Measurements from ENCODE around the gene SNX13. TPM values are rescaled to one million over a fixed set of nuclear protein-coding genes. Genes with fewer than 3 reads are reported as not detected.

Gene SNX13
- polyA plus RNA-seq, 1 of the 3 experiments (the other 2 are of a cell fraction) = 13.0 TPM

- ChIA-PET CTCF (no interaction called here), POLR2A (no interaction called here)
- peaks cover 61 to 72% of the 10 kb centered on the region in 2 experiments for H3K36me3 ChIP-seq (replicated peaks in 1 of 2; ENCODE audit: control insufficient read depth in 1 of 2, insufficient read depth in 2 of 2, low read length in 1 of 2)
- no peaks in the 10 kb centered on the region for H3K4me1 ChIP-seq (ENCODE audit: control insufficient read depth in 1 of 2, insufficient read depth in 2 of 2, low read depth in 1 of 2, low read length in 1 of 2)
- 89% methylated on average over 8 of the region's 8 CpGs for WGBS (ENCODE audit: low lambda C conversion rate)
- no peak overlapping the region for H2AFZ ChIP-seq (ENCODE audit: low read depth)
- H3K9ac ChIP-seq = no peak overlapping the region
- no peaks in the 10 kb centered on the region for H3K9me3 ChIP-seq
- DNase-seq = no peak
- no peaks in the 10 kb centered on the region for H4K20me1 ChIP-seq (ENCODE audit: insufficient read depth)
- H3K9me2 ChIP-seq = no peaks in the 10 kb centered on the region
- H3F3A ChIP-seq (replicated peaks; ENCODE audit: insufficient read depth) = no peaks in the 10 kb centered on the region
- no peak overlapping the region for H3K4me3 ChIP-seq (ENCODE audit: low read depth in 2 of 2, low read length in 1 of 2)
- TF ChIP-seq MEF2A (IDR thresholded peaks at IDR 0.05; ENCODE audit: borderline replicate concordance, low read depth) (no peak), RFX5 (IDR thresholded peaks at IDR 0.05; ENCODE audit: low read length) (no peak), ZBTB33 (IDR thresholded peaks at IDR 0.05; ENCODE audit: borderline replicate concordance, low read depth) (no peak), EZH2phosphoT487 (IDR thresholded peaks at IDR 0.05; ENCODE audit: borderline replicate concordance, low read depth) (no peak), USF1 (IDR thresholded peaks at IDR 0.05; ENCODE audit: borderline replicate concordance, low read depth) (no peak), EP300 (IDR thresholded peaks at IDR 0.05; ENCODE audit: borderline replicate concordance in 1 of 2, low read depth in 1 of 2, low read length in 1 of 2) (no peak)
- H3K27me3 ChIP-seq (ENCODE audit: insufficient read depth) = no peaks in the 10 kb centered on the region
- no peaks in the 10 kb centered on the region for H3K79me2 ChIP-seq (ENCODE audit: insufficient read depth)
- H3K4me2 ChIP-seq = no peak overlapping the region
- no peak overlapping the region for H3K27ac ChIP-seq (ENCODE audit: low read depth in 2 of 2, low read length in 1 of 2)
These were observed 68.3 kb downstream of the SNX13 start for GRCh38 chr7:17871815-17872533.

- Histone ChIP-seq H3K4me2 (no peak overlapping the region), H2AFZ (ENCODE audit: low read depth) (no peak overlapping the region), H4K20me1 (ENCODE audit: insufficient read depth) (no peaks in the 10 kb centered on the region), H3K27me3 (ENCODE audit: insufficient read depth) (no peaks in the 10 kb centered on the region), H3F3A (replicated peaks; ENCODE audit: insufficient read depth) (no peaks in the 10 kb centered on the region), H3K79me2 (ENCODE audit: insufficient read depth) (no peaks in the 10 kb centered on the region), H3K4me1 (ENCODE audit: control insufficient read depth in 1 of 2, insufficient read depth in 2 of 2, low read depth in 1 of 2, low read length in 1 of 2) (no peaks in the 10 kb centered on the region), H3K9me2 (no peaks in the 10 kb centered on the region), H3K27ac (ENCODE audit: low read depth in 2 of 2, low read length in 1 of 2) (no peak overlapping the region), H3K4me3 (ENCODE audit: low read depth in 2 of 2, low read length in 1 of 2) (no peak overlapping the region), H3K9ac (no peak overlapping the region), H3K9me3 (0 out of 2 replicates have a peak, but pooled peaks cover 9% of the 10 kb centered on the region), H3K36me3 (replicated peaks in 1 of 2; ENCODE audit: control insufficient read depth in 1 of 2, insufficient read depth in 2 of 2, low read length in 1 of 2) (peaks cover 63 to 76% of the 10 kb centered on the region in 2 experiments)
- TF ChIP-seq RAD21 (IDR thresholded peaks at IDR 0.05; ENCODE audit: low read length) (no peak), NFIC (IDR thresholded peaks at IDR 0.05; ENCODE audit: borderline replicate concordance) (no peak), EZH2phosphoT487 (IDR thresholded peaks at IDR 0.05; ENCODE audit: borderline replicate concordance, low read depth) (no peak), CTCF (IDR thresholded peaks at IDR 0.05) (no peak), MEF2A (IDR thresholded peaks at IDR 0.05; ENCODE audit: borderline replicate concordance, low read depth) (no peak)
- no peak for DNase-seq
- POLR2A ChIA-PET = no interaction called here
- 88% methylated on average over 2 of the region's 2 CpGs for WGBS (ENCODE audit: low lambda C conversion rate)
- CTCF ChIA-PET = no interaction called here
These were observed 69.9 kb downstream of the SNX13 start for GRCh38 chr7:17870406-17870805.
